HepG2 (cell line): ENCODE results near the gene KCTD13. TPM values are rescaled to one million over a fixed set of nuclear protein-coding genes. Genes with fewer than 3 reads are reported as not detected.
A peak's percentile ranks its signal among the peaks of the same experiment; 100 is the strongest.

Experiments
- ATAC-seq: fragments of 200-7000 bp; cut with Tn5 transposase; 3 replicates; pipeline ENCODE4 v1.9.1; 2020; ENCODE audit warnings: mild to moderate bottlenecking, moderate library complexity
- BruUV-seq: library from RNA; stranded (reverse); fragments of 400-500 nt; replicated peaks from 2 replicates; lab custom pipeline; 2021; lab: Mats Ljungman, UMichigan
- CTCF ChIA-PET: fragments of 300-600 bp; formaldehyde crosslinking; extraction: SDS; loops from one replicate; lab custom pipeline; 2021; ENCODE audit warnings: low total read pairs, inconsistent platforms, low intra/inter-chr PET ratio; lab: Yijun Ruan, JAX
- POLR2A ChIA-PET: fragments of 350-600 bp; sonication (Branson Sonifier 250); formaldehyde crosslinking; loops from one replicate; lab custom pipeline; 2020; ENCODE audit warnings: antibody characterized with exemption, inconsistent platforms; lab: Yijun Ruan, JAX
- DNase-seq: peaks from one replicate; pipeline ENCODE4 v3.0.0-alpha.2; 2015; ENCODE audit warnings: low spot score
- FAIRE-seq: peaks from 3 replicates; lab custom pipeline; 2011; peaks lifted over from hg19 to GRCh38; lab: Jason Lieb, UNC
- H2AFZ ChIP-seq: one replicate; pipeline ENCODE4 v1.6.1; 2011; ENCODE audit warnings: low read length, inconsistent platforms
- H3K27ac ChIP-seq: fragments of 300-600 bp; 3 replicates; pipeline ENCODE4 v1.8.0; 2011; ENCODE audit warnings: mixed run types, mild to moderate bottlenecking, mixed read lengths, low read length, inconsistent platforms; ENCODE audit not compliant: insufficient read depth; ENCODE audit errors: extremely low read length
- H3K27me3 ChIP-seq, 2 experiments: fragments of 200-600 bp in 1 of 2; 2 replicates in 1 of 2; 3 replicates in 1 of 2; pipeline versions ENCODE4 v1.6.0 to v1.8.0; 2011; ENCODE audit warnings: low read length in 2 of 2, mild to moderate bottlenecking in 2 of 2, moderate library complexity in 2 of 2, inconsistent platforms in 1 of 2; ENCODE audit not compliant: insufficient read depth in 2 of 2, control insufficient read depth in 1 of 2
- H3K36me3 ChIP-seq, 2 experiments: fragments of 200-600 bp in 1 of 2; replicated peaks in 1 of 2; 2 replicates in 1 of 2; 3 replicates in 1 of 2; pipeline versions ENCODE4 v1.5.1 to v1.8.0; 2011; ENCODE audit warnings: low read length in 2 of 2, inconsistent platforms in 1 of 2; ENCODE audit not compliant: insufficient read depth in 2 of 2, control insufficient read depth in 1 of 2
- H3K4me1 ChIP-seq: 2 replicates; pipeline ENCODE4 v1.5.1; 2012; ENCODE audit warnings: low read length, inconsistent platforms; ENCODE audit not compliant: insufficient read depth
- H3K4me2 ChIP-seq: 2 replicates; pipeline ENCODE4 v1.6.0; 2011; ENCODE audit warnings: low read depth, low read length, inconsistent platforms
- H3K4me3 ChIP-seq, 3 experiments: fragments of 200-600 bp in 1 of 3; sonication (generic), shearing (Covaris generic) in 1 of 3; replicated peaks in 1 of 3; 2 replicates each; pipeline ENCODE4 v1.5.1; 2011 to 2016; ENCODE audit warnings: low read length in 3 of 3, inconsistent platforms in 2 of 3, low read depth in 2 of 3, mild to moderate bottlenecking in 2 of 3, control low read depth in 1 of 3, mixed read lengths in 1 of 3; ENCODE audit not compliant: insufficient read depth in 1 of 3
- H3K79me2 ChIP-seq: one replicate; pipeline ENCODE4 v1.6.1; 2011; ENCODE audit warnings: low read length, inconsistent platforms; ENCODE audit not compliant: insufficient read depth
- H3K9ac ChIP-seq: 2 replicates; pipeline ENCODE4 v1.6.0; 2011; ENCODE audit warnings: mild to moderate bottlenecking, low read depth, low read length, inconsistent platforms; ENCODE audit not compliant: insufficient read depth
- H3K9me3 ChIP-seq: 2 replicates; pipeline ENCODE4 v1.5.1; 2012; ENCODE audit warnings: mild to moderate bottlenecking, low read length
- H4K20me1 ChIP-seq: 2 replicates; pipeline ENCODE4 v1.6.0; 2011; ENCODE audit warnings: inconsistent platforms, mild to moderate bottlenecking, low read length, moderate library complexity; ENCODE audit not compliant: insufficient read depth
- FOXA3 ChIP-seq: IDR thresholded peaks from 2 replicates; pipeline ENCODE4 v1.6.1; 2016; ENCODE audit warnings: missing genetic modification reagents, missing compliant biosample characterization
- NCOR1 ChIP-seq: fragments of 200-600 bp; sonication (generic); IDR thresholded peaks from 2 replicates; pipeline ENCODE4 v1.7.0; 2017; ENCODE audit warnings: antibody characterized with exemption, low read length, borderline replicate concordance
- ZNF891 ChIP-seq: sonication (generic); formaldehyde crosslinking; IDR thresholded peaks from 2 replicates; pipeline ENCODE4 v1.5.0; 2020; ENCODE audit warnings: mild to moderate bottlenecking, missing genetic modification reagents
- ZSCAN25 ChIP-seq: sonication (generic); formaldehyde crosslinking; IDR thresholded peaks from 2 replicates; pipeline ENCODE4 v1.8.0; 2022; ENCODE audit warnings: mild to moderate bottlenecking, missing genetic modification reagents
- WGBS: methylation state at CpG from one replicate; pipeline ENCODE4 v1.1.6; 2017; ENCODE audit warnings: low lambda C conversion rate; 5-methylcytosine and 5-hydroxymethylcytosine counted together
- in situ Hi-C: cut with HindIII; loops from 2 replicates; pipeline ENCODE4 v1.10.0; 2017; ENCODE audit warnings: low pct_unique_long_range_greater_than_20kb; ENCODE audit not compliant: extremely low pct_ligation_motif_present
- intact Hi-C: fragments of 100-400 bp; cut with micrococcal nuclease; formaldehyde crosslinking; loops from one replicate; pipeline ENCODE4 v1.10.0; 2022; ENCODE audit not compliant: unreplicated experiment
- polyA plus RNA-seq, 8 experiments: library from polyadenylated mRNA; depleted of rRNA in 3 of 8; stranded (reverse) in 7 of 8; unstranded in 1 of 8; fragments of >200 nt; fragmentation: Illumina TruSeq in 4 of 8; extraction: Trizol in 4 of 8; gene quantifications; 2 replicates each; pipeline versions ENCODE4 v1.2.1 to v1.2.3, GENCODE V29; 2011 to 2016; ENCODE audit warnings: low read depth in 4 of 8, missing spikeins in 1 of 8, mixed read lengths in 1 of 8; ENCODE audit not compliant: insufficient read depth in 1 of 8
- total RNA-seq, 5 experiments: library from RNA; depleted of rRNA; stranded (reverse); fragments of >200 nt; fragmentation: Illumina TruSeq; extraction: Trizol; gene quantifications; 2 replicates each; pipeline ENCODE4 v1.2.3, GENCODE V29; 2016; ENCODE audit warnings: low read depth in 1 of 5

KCTD13 gene
- total and polyA plus RNA-seq, 2 of the 13 experiments (the other 11 are each of a cell fraction or from before 2014, with no cell fraction given) = 6.3 to 14.7 TPM

DNA sequence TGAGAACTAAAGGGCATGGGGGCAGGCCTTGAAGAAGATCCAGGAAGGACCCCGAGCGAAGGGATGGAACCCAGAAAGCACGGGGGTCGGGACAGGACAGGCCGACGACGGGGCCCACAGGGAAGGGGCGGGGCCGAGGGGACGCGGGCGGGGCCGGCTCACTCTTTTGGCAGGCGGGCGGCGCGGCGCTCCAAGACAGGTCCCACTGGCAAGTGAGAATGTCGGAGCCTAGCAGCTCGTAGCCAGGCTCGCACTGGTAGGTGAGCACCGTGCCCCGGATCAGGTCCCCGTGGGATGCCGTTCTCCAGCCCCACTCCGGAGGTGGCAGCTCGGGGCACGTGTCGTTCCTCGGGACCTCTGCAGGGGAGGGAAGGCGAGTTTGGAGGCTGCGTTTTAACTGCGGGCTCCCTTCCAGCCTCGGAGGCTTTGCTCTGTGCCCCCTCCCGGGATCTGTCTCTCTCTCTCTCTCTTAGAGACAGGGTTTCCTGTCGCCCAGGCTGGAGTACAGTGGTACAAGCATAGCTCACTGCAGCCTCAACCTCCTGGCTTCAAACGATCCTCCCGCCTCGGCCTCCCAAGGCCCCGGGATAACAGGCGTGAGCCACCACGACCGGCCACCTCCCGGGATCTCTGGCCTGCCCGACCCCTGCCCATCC is 49.3 kb downstream of the KCTD13 start:
- H4K20me1 ChIP-seq = no peaks in the 10 kb centered on the region
- ATAC-seq (no peak), FAIRE-seq (no peak), DNase-seq (no peak)
- peaks cover 12% of the 10 kb centered on the region for H3K4me1 ChIP-seq
- CTCF ChIA-PET = no interaction called here
- H3K36me3 ChIP-seq = peaks cover 0 to 7% of the 10 kb centered on the region in 2 experiments; a peak in 4 of 5 replicates
- H3K27ac ChIP-seq = no peak overlapping the region
- no peak overlapping the region for H3K4me3 ChIP-seq
- TF ChIP-seq NCOR1 (no peak), ZNF891 (0 out of 2 replicates have a peak, but pooled peaks have one; percentile 25)
- no peak overlapping the region for H3K4me2 ChIP-seq
- intact Hi-C loops = no loop called here
- POLR2A ChIA-PET = no interaction called here
- no TSS peak for BruUV-seq
- H3K9ac ChIP-seq = no peak overlapping the region
- in situ Hi-C loops = no loop called here
- no peaks in the 10 kb centered on the region for H3K79me2 ChIP-seq
- H2AFZ ChIP-seq = no peak overlapping the region
- no peaks in the 10 kb centered on the region for H3K27me3 ChIP-seq
- 95% methylated on average over 38 of the region's 45 CpGs for WGBS
- H3K9me3 ChIP-seq = no peaks in the 10 kb centered on the region

- FAIRE-seq = no peak
- Histone ChIP-seq H4K20me1 (no peaks in the 10 kb centered on the region), H3K36me3 (peaks cover 0 to 7% of the 10 kb centered on the region in 2 experiments; a peak in 4 of 5 replicates), H3K4me3 (no peak overlapping the region), H3K27me3 (no peaks in the 10 kb centered on the region), H2AFZ (no peak overlapping the region), H3K9ac (no peak overlapping the region), H3K4me1 (peaks cover 9% of the 10 kb centered on the region), H3K4me2 (no peak overlapping the region)
- intact Hi-C loops = no loop called here
- ChIA-PET CTCF (no interaction called here), POLR2A (no interaction called here)
- no peak for DNase-seq
- no peak for TF ChIP-seq ZSCAN25 (CRISPR knock-in tag)
- TF ChIP-seq FOXA3 (CRISPR knock-in tag) = no peak
- TF ChIP-seq, all 625 proteins: peak for 0
- ATAC-seq = no peak
- in situ Hi-C loops = no loop called here
- Histone ChIP-seq H3K79me2 (no peaks in the 10 kb centered on the region), H3K27ac (no peak overlapping the region), H3K9me3 (no peaks in the 10 kb centered on the region)
- WGBS = 96% methylated on average over 18 of the region's 18 CpGs
- BruUV-seq = no TSS peak
Measured at GRCh38 chr16:29876217-29876593, 49.8 kb downstream of the KCTD13 start.
